ENCODE results near the gene BOD1. TPM values are rescaled to one million over a fixed set of nuclear protein-coding genes. Genes with fewer than 3 reads are reported as not detected.

Gene BOD1
- total and polyA plus RNA-seq, 10 of the 15 experiments (the other 5 are each of a cell fraction or from before 2014, with no cell fraction given) = 14.1 to 35.8 (median 29.6) TPM

DNA sequence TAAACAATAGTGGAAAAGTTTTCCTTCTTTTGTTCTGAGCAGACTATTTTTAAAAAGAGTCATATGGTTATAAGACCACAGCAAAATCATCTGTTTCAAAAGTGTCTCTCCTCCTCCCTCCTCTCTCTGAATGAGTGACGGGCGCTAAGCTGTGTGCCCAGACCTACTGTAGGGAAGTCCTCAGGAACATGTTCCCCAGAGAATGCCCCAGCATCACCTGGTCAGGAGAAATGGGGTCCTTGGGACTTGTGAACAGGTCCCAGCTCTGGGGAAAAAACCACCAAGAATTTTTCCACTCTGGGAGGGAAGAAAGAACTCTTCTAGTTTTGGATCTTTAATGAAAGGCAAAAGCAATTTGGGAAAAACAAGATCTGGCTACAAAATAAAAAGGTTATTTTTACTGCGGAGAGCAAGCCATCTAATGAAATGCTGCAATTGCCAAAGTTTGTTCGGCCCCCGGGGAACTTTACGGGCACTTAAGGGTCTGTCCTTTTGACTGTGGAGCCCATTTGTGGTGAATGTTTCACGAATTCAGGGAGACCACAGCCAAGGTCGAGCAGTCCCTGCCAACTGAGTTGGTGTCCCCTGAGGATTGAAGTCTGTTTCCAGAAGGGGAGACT lies 25.9 kb downstream of the BOD1 start:
- in situ Hi-C loops (cut with MboI) = no loop called here
- BruUV-seq (replicated peaks) = no TSS peak
- H3K4me2 ChIP-seq (ENCODE audit: control insufficient read depth, insufficient read depth) = no peak overlapping the region
- no peak overlapping the region for H3K27ac ChIP-seq (ENCODE audit: control insufficient read depth, insufficient read depth)
- 51% methylated on average over 8 of the region's 8 CpGs for whole genome bisulfite sequencing (ENCODE audit: insufficient coverage, insufficient replicate concordance, low lambda C conversion rate, missing lambda C conversion rate)
- peaks cover 9% of the 10 kb centered on the region; the same call in 2 of the 3 replicates for H3K9me3 ChIP-seq (replicated peaks; ENCODE audit: control insufficient read depth, insufficient read depth, low read length)
- H3K9ac ChIP-seq (ENCODE audit: control insufficient read depth, insufficient read depth, low read length) = no peak overlapping the region
- H3K79me2 ChIP-seq (ENCODE audit: control insufficient read depth, insufficient read depth, low read length) = no peaks in the 10 kb centered on the region
- no peaks in the 10 kb centered on the region for H3K36me3 ChIP-seq (ENCODE audit: control insufficient read depth in 2 of 2, insufficient read depth in 2 of 2, low read length in 1 of 2)
- intact Hi-C loops (cut with micrococcal nuclease; ENCODE audit: unreplicated experiment) = no loop called here
- POLR2A ChIA-PET = no interaction called here
- no peak overlapping the region for H2AFZ ChIP-seq (ENCODE audit: control insufficient read depth, low read depth, low read length)
- H4K20me1 ChIP-seq (ENCODE audit: control insufficient read depth, insufficient read depth) = no peaks in the 10 kb centered on the region; the same call in 1 of the 2 replicates
- CTCF ChIA-PET = interaction anchor here (1.9 kb wide), 1 partner anchor 19 kb away, joined by 4 read pairs; no protein-coding TSS in a partner anchor
- no peaks in the 10 kb centered on the region for H3K4me1 ChIP-seq (ENCODE audit: control insufficient read depth, insufficient read depth, low read length)
- no peak overlapping the region for H3K4me3 ChIP-seq
- FAIRE-seq (no peak), DNase-seq (ENCODE audit: low read depth, low spot score) (no peak), ATAC-seq (no peak)
- SMC1A ChIA-PET (ENCODE audit: uncharacterized antibody, unreplicated experiment) = no interaction called here
- H3K27me3 ChIP-seq (replicated peaks in 1 of 2; ENCODE audit: control insufficient read depth in 2 of 2, insufficient read depth in 2 of 2, low read length in 1 of 2) = no peaks in the 10 kb centered on the region
- TF ChIP-seq REST (IDR thresholded peaks at IDR 0.05; ENCODE audit: low read depth, low read length) (no peak), BMI1 (IDR thresholded peaks at IDR 0.05; ENCODE audit: borderline replicate concordance) (no peak), BCL3 (IDR thresholded peaks at IDR 0.05; ENCODE audit: borderline replicate concordance, insufficient read depth, low read depth, low read length, poor library complexity, severe bottlenecking) (no peak), NR2F1 (conservative IDR thresholded peaks at IDR 0.05) (no peak), ZNF207 (IDR thresholded peaks at IDR 0.05; ENCODE audit: borderline replicate concordance) (no peak), SRF (IDR thresholded peaks at IDR 0.05; ENCODE audit: low read depth in 2 of 2, low read length in 2 of 2) (no peak), CBX5 (IDR thresholded peaks at IDR 0.05; ENCODE audit: low read depth) (no peak)
- TF ChIP-seq, protein P1, sequence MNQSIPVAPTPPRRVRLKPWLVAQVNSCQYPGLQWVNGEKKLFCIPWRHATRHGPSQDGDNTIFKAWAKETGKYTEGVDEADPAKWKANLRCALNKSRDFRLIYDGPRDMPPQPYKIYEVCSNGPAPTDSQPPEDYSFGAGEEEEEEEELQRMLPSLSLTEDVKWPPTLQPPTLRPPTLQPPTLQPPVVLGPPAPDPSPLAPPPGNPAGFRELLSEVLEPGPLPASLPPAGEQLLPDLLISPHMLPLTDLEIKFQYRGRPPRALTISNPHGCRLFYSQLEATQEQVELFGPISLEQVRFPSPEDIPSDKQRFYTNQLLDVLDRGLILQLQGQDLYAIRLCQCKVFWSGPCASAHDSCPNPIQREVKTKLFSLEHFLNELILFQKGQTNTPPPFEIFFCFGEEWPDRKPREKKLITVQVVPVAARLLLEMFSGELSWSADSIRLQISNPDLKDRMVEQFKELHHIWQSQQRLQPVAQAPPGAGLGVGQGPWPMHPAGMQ (IDR thresholded peaks at IDR 0.05; ENCODE audit: borderline replicate concordance) = no peak
- TF ChIP-seq, protein P2, sequence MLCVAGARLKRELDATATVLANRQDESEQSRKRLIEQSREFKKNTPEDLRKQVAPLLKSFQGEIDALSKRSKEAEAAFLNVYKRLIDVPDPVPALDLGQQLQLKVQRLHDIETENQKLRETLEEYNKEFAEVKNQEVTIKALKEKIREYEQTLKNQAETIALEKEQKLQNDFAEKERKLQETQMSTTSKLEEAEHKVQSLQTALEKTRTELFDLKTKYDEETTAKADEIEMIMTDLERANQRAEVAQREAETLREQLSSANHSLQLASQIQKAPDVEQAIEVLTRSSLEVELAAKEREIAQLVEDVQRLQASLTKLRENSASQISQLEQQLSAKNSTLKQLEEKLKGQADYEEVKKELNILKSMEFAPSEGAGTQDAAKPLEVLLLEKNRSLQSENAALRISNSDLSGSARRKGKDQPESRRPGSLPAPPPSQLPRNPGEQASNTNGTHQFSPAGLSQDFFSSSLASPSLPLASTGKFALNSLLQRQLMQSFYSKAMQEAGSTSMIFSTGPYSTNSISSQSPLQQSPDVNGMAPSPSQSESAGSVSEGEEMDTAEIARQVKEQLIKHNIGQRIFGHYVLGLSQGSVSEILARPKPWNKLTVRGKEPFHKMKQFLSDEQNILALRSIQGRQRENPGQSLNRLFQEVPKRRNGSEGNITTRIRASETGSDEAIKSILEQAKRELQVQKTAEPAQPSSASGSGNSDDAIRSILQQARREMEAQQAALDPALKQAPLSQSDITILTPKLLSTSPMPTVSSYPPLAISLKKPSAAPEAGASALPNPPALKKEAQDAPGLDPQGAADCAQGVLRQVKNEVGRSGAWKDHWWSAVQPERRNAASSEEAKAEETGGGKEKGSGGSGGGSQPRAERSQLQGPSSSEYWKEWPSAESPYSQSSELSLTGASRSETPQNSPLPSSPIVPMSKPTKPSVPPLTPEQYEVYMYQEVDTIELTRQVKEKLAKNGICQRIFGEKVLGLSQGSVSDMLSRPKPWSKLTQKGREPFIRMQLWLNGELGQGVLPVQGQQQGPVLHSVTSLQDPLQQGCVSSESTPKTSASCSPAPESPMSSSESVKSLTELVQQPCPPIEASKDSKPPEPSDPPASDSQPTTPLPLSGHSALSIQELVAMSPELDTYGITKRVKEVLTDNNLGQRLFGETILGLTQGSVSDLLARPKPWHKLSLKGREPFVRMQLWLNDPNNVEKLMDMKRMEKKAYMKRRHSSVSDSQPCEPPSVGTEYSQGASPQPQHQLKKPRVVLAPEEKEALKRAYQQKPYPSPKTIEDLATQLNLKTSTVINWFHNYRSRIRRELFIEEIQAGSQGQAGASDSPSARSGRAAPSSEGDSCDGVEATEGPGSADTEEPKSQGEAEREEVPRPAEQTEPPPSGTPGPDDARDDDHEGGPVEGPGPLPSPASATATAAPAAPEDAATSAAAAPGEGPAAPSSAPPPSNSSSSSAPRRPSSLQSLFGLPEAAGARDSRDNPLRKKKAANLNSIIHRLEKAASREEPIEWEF (IDR thresholded peaks at IDR 0.05; ENCODE audit: insufficient replicate concordance, low read depth, low read length) = no peak
- RAD21 ChIA-PET (ENCODE audit: unreplicated experiment) = no interaction called here

Data from GM12878 (cell line).